Measurements from ENCODE around the gene COQ4. TPM values are rescaled to one million over a fixed set of nuclear protein-coding genes. Genes with fewer than 3 reads are reported as not detected.

COQ4 gene
- total RNA-seq, 1 donor from 2014 or later, result 31.4 TPM

GRCh38 chr9:128323212-128323730, 632 bp downstream of the COQ4 start:
- Histone ChIP-seq H3K79me2 (ENCODE audit: insufficient read depth, low read length) (peaks cover 49% of the 10 kb centered on the region), H4K20me1 (ENCODE audit: insufficient read depth, low read length) (peaks cover 9% of the 10 kb centered on the region), H3K4me3 (ENCODE audit: insufficient read depth, low read depth, low read length) (peak overlapping the region; percentile 96), H3K27ac (ENCODE audit: low read depth, low read length) (peak overlapping the region; percentile 94), H3K4me1 (ENCODE audit: insufficient read depth, low read length) (peaks cover 15% of the 10 kb centered on the region), H3K9me3 (ENCODE audit: insufficient read depth, low read depth, low read length) (no peaks in the 10 kb centered on the region), H3K4me2 (ENCODE audit: low read length) (peak overlapping the region; percentile 97), H3K9ac (ENCODE audit: low read length) (peak overlapping the region; percentile 95), H3K36me3 (ENCODE audit: insufficient read depth, low read length) (peaks cover 14% of the 10 kb centered on the region), H2AFZ (ENCODE audit: low read depth, low read length) (peak overlapping the region; percentile 100), H3K27me3 (ENCODE audit: insufficient read depth, low read length) (no peaks in the 10 kb centered on the region)
- Mint-ChIP-seq H3K9me3 (ENCODE audit: unreplicated experiment) (no peaks in the 10 kb centered on the region), H3K4me3 (ENCODE audit: unreplicated experiment) (peak overlapping the region; percentile 96), H3K36me3 (ENCODE audit: low read depth, unreplicated experiment) (peaks cover 5% of the 10 kb centered on the region), H3K27ac (ENCODE audit: unreplicated experiment) (peak overlapping the region; percentile 12), H3K4me1 (ENCODE audit: low read depth, unreplicated experiment) (peaks cover 6% of the 10 kb centered on the region), H3K27me3 (ENCODE audit: low read depth, unreplicated experiment) (no peaks in the 10 kb centered on the region)
- TF ChIP-seq CTCF (IDR thresholded peaks at IDR 0.05; ENCODE audit: insufficient read depth, low read depth, low read length) (no peak), EZH2 (IDR thresholded peaks at IDR 0.05; ENCODE audit: insufficient read depth, low read length) (no peak)
- DNase-seq (ENCODE audit: low read depth) (peak; percentile 34), FAIRE-seq (no peak)

DNA sequence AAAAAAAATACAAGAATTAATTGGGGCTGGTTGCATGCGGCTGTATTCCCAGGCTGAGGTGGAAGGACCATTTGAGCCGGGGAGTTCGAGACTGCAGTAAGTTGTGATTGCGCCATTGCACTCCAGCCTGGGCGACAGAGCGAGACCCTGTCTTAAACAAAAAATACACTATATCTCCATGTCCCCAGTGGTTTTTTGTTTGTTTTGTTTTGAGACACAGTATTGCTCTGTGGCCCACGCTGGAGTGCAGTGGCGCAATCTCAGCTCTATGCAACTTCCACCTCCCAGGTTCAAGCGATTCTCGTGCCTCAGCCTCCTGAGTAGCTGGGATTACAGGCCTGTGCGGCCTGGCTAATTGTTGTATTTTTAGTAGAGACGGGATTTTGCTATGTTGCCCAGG, 1.2 kb downstream of the COQ4 start:
- Histone ChIP-seq H3K36me3 (ENCODE audit: insufficient read depth, low read length) (peaks cover 17% of the 10 kb centered on the region), H3K9ac (ENCODE audit: low read length) (peak overlapping the region; percentile 95), H3K79me2 (ENCODE audit: insufficient read depth, low read length) (peaks cover 49% of the 10 kb centered on the region), H3K27ac (ENCODE audit: low read depth, low read length) (peak overlapping the region; percentile 94), H2AFZ (ENCODE audit: low read depth, low read length) (no peak overlapping the region), H3K9me3 (ENCODE audit: insufficient read depth, low read depth, low read length) (no peaks in the 10 kb centered on the region), H3K4me2 (ENCODE audit: low read length) (peak overlapping the region; percentile 97), H3K27me3 (ENCODE audit: insufficient read depth, low read length) (no peaks in the 10 kb centered on the region), H4K20me1 (ENCODE audit: insufficient read depth, low read length) (peaks cover 9% of the 10 kb centered on the region), H3K4me3 (ENCODE audit: insufficient read depth, low read depth, low read length) (peak overlapping the region; percentile 96), H3K4me1 (ENCODE audit: insufficient read depth, low read length) (peaks cover 15% of the 10 kb centered on the region)
- peaks cover 6% of the 10 kb centered on the region for H3K4me1 Mint-ChIP-seq (ENCODE audit: low read depth, unreplicated experiment)
- peaks cover 10% of the 10 kb centered on the region for H3K36me3 Mint-ChIP-seq (ENCODE audit: low read depth, unreplicated experiment)
- H3K9me3 Mint-ChIP-seq (ENCODE audit: unreplicated experiment), result no peaks in the 10 kb centered on the region
- peak overlapping the region; percentile 96 for H3K4me3 Mint-ChIP-seq (ENCODE audit: unreplicated experiment)
- H3K27me3 Mint-ChIP-seq (ENCODE audit: low read depth, unreplicated experiment), result no peaks in the 10 kb centered on the region
- TF ChIP-seq EZH2 (IDR thresholded peaks at IDR 0.05; ENCODE audit: insufficient read depth, low read length) (no peak), CTCF (IDR thresholded peaks at IDR 0.05; ENCODE audit: insufficient read depth, low read depth, low read length) (no peak)
- DNase-seq (ENCODE audit: low read depth) (no peak), FAIRE-seq (no peak)
- peak overlapping the region; percentile 75 for H3K27ac Mint-ChIP-seq (ENCODE audit: unreplicated experiment)

- Mint-ChIP-seq H3K9me3 (ENCODE audit: unreplicated experiment) (no peaks in the 10 kb centered on the region), H3K27me3 (ENCODE audit: low read depth, unreplicated experiment) (no peaks in the 10 kb centered on the region), H3K4me1 (ENCODE audit: low read depth, unreplicated experiment) (peaks cover 6% of the 10 kb centered on the region), H3K4me3 (ENCODE audit: unreplicated experiment) (peak overlapping the region; percentile 96), H3K36me3 (ENCODE audit: low read depth, unreplicated experiment) (peaks cover 10% of the 10 kb centered on the region), H3K27ac (ENCODE audit: unreplicated experiment) (no peak overlapping the region)
- FAIRE-seq (no peak), DNase-seq (ENCODE audit: low read depth) (no peak)
- TF ChIP-seq CTCF (IDR thresholded peaks at IDR 0.05; ENCODE audit: insufficient read depth, low read depth, low read length), result no peak
- Histone ChIP-seq H3K4me2 (ENCODE audit: low read length) (peak overlapping the region; percentile 97), H3K4me3 (ENCODE audit: insufficient read depth, low read depth, low read length) (no peak overlapping the region), H3K9ac (ENCODE audit: low read length) (peak overlapping the region; percentile 16), H3K27me3 (ENCODE audit: insufficient read depth, low read length) (no peaks in the 10 kb centered on the region), H2AFZ (ENCODE audit: low read depth, low read length) (no peak overlapping the region), H3K9me3 (ENCODE audit: insufficient read depth, low read depth, low read length) (no peaks in the 10 kb centered on the region), H3K79me2 (ENCODE audit: insufficient read depth, low read length) (peaks cover 49% of the 10 kb centered on the region), H3K4me1 (ENCODE audit: insufficient read depth, low read length) (peaks cover 15% of the 10 kb centered on the region), H4K20me1 (ENCODE audit: insufficient read depth, low read length) (peaks cover 9% of the 10 kb centered on the region), H3K27ac (ENCODE audit: low read depth, low read length) (no peak overlapping the region), H3K36me3 (ENCODE audit: insufficient read depth, low read length) (peaks cover 17% of the 10 kb centered on the region)
These were observed 1.8 kb downstream of the COQ4 start for GRCh38 chr9:128324401-128324800.
